Measurements from ENCODE around the gene PIEZO2. TPM values are rescaled to one million over a fixed set of nuclear protein-coding genes. Genes with fewer than 3 reads are reported as not detected.

Gene PIEZO2
- polyA plus RNA-seq, 1 experiment, result 4.6 TPM

DNA sequence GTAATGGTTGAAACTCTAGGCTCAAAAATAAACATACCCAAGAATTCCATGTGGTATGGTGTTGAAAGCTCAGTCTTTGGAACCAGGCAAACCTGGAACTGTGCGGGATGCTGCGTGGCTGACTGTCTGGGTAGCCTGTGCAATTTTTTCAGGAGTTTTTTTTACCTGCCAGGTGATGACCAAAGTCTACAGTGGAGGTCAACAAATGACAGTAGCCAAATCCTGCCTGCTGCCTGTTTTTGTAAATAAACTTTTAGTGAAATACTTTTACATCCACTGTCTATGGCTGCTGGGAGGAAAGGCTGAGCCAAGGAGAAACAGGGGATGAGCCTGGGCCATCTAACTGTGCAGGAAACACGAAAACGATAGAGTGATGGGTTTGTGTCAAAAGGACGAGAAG, 240.6 kb downstream of the PIEZO2 start:
- CTCF ChIA-PET, result no interaction called here

DNA sequence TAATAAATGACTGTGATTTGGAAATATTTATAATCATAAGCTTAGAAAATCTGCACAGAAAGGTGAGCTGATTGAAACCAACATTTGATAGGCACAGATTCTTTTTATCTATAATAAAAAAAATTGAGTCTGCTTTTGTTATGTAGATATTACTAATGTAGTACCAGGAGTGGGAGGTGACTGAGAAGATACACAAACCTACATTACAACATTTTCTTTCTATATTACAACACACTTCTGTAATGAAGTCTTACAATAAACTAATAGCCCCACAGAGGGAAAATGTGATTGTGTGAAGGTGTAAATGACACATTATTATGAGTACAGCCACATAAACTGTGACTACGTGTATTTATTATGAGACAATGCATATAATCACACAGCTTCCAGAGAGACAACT, 241.6 kb downstream of the PIEZO2 start:
- ChIA-PET POLR2A (no interaction called here), CTCF (no interaction called here)
- no peak for DNase-seq (ENCODE audit: low read depth)

More for the DNA sequence above, 240.6 kb downstream of the PIEZO2 start:
- H3K4me3 ChIP-seq (ENCODE audit: low read depth, low read length), result no peak overlapping the region
- TF ChIP-seq, protein P1, sequence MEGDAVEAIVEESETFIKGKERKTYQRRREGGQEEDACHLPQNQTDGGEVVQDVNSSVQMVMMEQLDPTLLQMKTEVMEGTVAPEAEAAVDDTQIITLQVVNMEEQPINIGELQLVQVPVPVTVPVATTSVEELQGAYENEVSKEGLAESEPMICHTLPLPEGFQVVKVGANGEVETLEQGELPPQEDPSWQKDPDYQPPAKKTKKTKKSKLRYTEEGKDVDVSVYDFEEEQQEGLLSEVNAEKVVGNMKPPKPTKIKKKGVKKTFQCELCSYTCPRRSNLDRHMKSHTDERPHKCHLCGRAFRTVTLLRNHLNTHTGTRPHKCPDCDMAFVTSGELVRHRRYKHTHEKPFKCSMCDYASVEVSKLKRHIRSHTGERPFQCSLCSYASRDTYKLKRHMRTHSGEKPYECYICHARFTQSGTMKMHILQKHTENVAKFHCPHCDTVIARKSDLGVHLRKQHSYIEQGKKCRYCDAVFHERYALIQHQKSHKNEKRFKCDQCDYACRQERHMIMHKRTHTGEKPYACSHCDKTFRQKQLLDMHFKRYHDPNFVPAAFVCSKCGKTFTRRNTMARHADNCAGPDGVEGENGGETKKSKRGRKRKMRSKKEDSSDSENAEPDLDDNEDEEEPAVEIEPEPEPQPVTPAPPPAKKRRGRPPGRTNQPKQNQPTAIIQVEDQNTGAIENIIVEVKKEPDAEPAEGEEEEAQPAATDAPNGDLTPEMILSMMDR (IDR thresholded peaks at IDR 0.05; ENCODE audit: insufficient read depth, low read depth, low read length), result no peak
- DNase-seq (ENCODE audit: low read depth), result no peak
- H3K36me3 ChIP-seq (ENCODE audit: control insufficient read depth, insufficient read depth, low read length), result no peaks in the 10 kb centered on the region
- no peaks in the 10 kb centered on the region for H3K27me3 ChIP-seq (ENCODE audit: control insufficient read depth, insufficient read depth, low read length)
- POLR2A ChIA-PET, result no interaction called here

DNA sequence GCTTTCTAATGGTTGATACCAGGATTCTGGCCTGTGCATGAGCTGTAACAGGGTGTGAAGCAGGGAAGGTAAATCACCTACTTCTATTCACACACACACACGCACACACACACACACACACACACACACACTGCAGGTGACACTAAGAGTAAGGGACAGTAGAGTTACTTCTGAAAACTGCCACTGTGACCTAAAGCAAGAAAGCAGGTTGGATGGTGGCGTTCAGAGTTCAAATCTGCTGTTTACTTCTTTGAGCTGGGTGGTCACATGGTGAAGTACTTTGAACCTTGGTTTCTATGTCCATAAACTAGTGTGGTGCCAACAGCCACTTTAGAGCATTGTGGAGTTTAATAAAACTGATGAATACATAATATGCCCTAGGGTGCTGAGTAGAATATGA, 248.0 kb downstream of the PIEZO2 start:
- DNase-seq (ENCODE audit: low read depth), result no peak
- Histone ChIP-seq H3K27me3 (ENCODE audit: control insufficient read depth, insufficient read depth, low read length) (no peaks in the 10 kb centered on the region), H3K4me3 (ENCODE audit: low read depth, low read length) (no peak overlapping the region), H3K36me3 (ENCODE audit: control insufficient read depth, insufficient read depth, low read length) (no peaks in the 10 kb centered on the region)
- CTCF ChIA-PET, result interaction anchor here (0.6 to 0.7 kb wide), 2 partner anchors 10 to 136 kb away, joined by 3 read pairs; no protein-coding TSS in a partner anchor
- TF ChIP-seq, protein P1 (IDR thresholded peaks at IDR 0.05; ENCODE audit: insufficient read depth, low read depth, low read length), result no peak
- POLR2A ChIA-PET, result no interaction called here

More for the DNA sequence above, 241.6 kb downstream of the PIEZO2 start:
- H3K4me3 ChIP-seq (ENCODE audit: low read depth, low read length), result no peak overlapping the region
- no peaks in the 10 kb centered on the region for H3K36me3 ChIP-seq (ENCODE audit: control insufficient read depth, insufficient read depth, low read length)
- no peaks in the 10 kb centered on the region for H3K27me3 ChIP-seq (ENCODE audit: control insufficient read depth, insufficient read depth, low read length)
- TF ChIP-seq, protein P1 (IDR thresholded peaks at IDR 0.05; ENCODE audit: insufficient read depth, low read depth, low read length), result no peak

DNA sequence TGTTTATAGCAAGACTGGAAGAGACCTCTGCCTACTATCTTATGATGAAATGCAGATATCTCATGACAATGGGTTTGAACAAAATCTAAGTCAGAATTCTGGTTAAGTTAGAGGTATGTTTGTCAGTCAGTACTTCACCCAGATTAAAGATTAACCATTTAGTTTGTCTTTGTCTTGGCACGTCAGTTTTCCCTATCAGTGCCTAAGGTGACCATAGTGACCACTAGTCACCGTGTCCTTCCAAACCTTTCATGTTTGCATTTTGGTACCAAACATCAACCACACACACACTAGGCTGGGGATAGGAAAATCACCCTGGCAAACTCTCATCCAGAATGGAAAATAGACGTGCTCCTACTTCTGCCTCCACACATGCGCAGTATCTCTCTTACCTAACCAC, 248.9 kb downstream of the PIEZO2 start:
- Histone ChIP-seq H3K4me3 (ENCODE audit: low read depth, low read length) (no peak overlapping the region), H3K36me3 (ENCODE audit: control insufficient read depth, insufficient read depth, low read length) (no peaks in the 10 kb centered on the region), H3K27me3 (ENCODE audit: control insufficient read depth, insufficient read depth, low read length) (no peaks in the 10 kb centered on the region)
- DNase-seq (ENCODE audit: low read depth), result no peak
- ChIA-PET CTCF (no interaction called here), POLR2A (interaction anchor here (0.7 kb wide), 1 partner anchor 197 kb away, joined by 3 read pairs; no protein-coding TSS in a partner anchor)
- TF ChIP-seq, protein P1 (IDR thresholded peaks at IDR 0.05; ENCODE audit: insufficient read depth, low read depth, low read length), result no peak

DNA sequence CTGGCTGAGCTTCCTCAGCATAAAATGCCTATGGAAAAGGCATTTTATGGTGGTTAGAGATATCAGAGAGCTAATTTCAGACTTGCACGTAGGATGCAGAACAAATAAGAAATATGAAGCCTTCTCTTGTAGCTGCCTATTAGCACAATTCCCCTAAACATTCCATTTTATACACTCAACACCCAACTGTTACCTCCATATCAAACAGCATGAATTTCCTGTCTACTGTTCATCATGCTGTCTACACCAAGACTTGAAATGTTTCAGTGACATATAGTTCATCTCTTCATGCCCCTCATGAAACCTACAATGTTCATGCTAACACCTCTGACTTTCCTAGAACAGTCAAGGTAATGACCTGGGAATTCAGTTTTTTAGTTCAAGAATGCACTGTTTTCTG, 249.9 kb downstream of the PIEZO2 start:
- TF ChIP-seq, protein P1 (IDR thresholded peaks at IDR 0.05; ENCODE audit: insufficient read depth, low read depth, low read length), result no peak
- no peaks in the 10 kb centered on the region for H3K27me3 ChIP-seq (ENCODE audit: control insufficient read depth, insufficient read depth, low read length)
- H3K36me3 ChIP-seq (ENCODE audit: control insufficient read depth, insufficient read depth, low read length), result no peaks in the 10 kb centered on the region
- DNase-seq (ENCODE audit: low read depth), result no peak
- POLR2A ChIA-PET, result no interaction called here
- CTCF ChIA-PET, result interaction anchor here (1.5 kb wide), 1 partner anchor 12 kb away, joined by 7 read pairs; no protein-coding TSS in a partner anchor
- no peak overlapping the region for H3K4me3 ChIP-seq (ENCODE audit: low read depth, low read length)

Data from BJ (cell line).